Subcutaneous abdominal adipose tissue (tissue), 5 donors: Measurements from ENCODE around the gene DTL.

Source experiments
- H3K27ac ChIP-seq: one replicate; pipeline ENCODE4 v1.7.0; 2013; ENCODE audit warnings: low read depth, mild to moderate bottlenecking, inconsistent platforms, low read length, moderate library complexity
- H3K27me3 ChIP-seq, 5 donors: one replicate each; pipeline ENCODE4 v1.7.0; 2013; ENCODE audit warnings: low read length in 5 of 5, inconsistent platforms in 1 of 5; ENCODE audit not compliant: control insufficient read depth in 5 of 5, insufficient read depth in 4 of 5
- H3K36me3 ChIP-seq, 5 donors: one replicate each; pipeline ENCODE4 v1.7.0; 2013; ENCODE audit warnings: low read length in 5 of 5; ENCODE audit not compliant: control insufficient read depth in 5 of 5, insufficient read depth in 5 of 5
- H3K4me1 ChIP-seq, 5 donors: one replicate each; pipeline ENCODE4 v1.7.0; 2013; ENCODE audit warnings: low read length in 5 of 5, mild to moderate bottlenecking in 3 of 5, moderate library complexity in 1 of 5; ENCODE audit not compliant: control insufficient read depth in 5 of 5, insufficient read depth in 5 of 5
- H3K4me3 ChIP-seq, 5 donors: one replicate each; pipeline ENCODE4 v1.7.0; 2013; ENCODE audit warnings: low read length in 5 of 5, low read depth in 1 of 5
- H3K9ac ChIP-seq, 5 donors: one replicate each; pipeline ENCODE4 v1.7.0; 2013; ENCODE audit warnings: low read length in 5 of 5, mild to moderate bottlenecking in 4 of 5, moderate library complexity in 3 of 5
- H3K9me3 ChIP-seq, 5 donors: one replicate each; pipeline ENCODE4 v1.7.0; 2013; ENCODE audit warnings: low read length in 5 of 5; ENCODE audit not compliant: control insufficient read depth in 5 of 5
- donor health status: healthy.
- donor health status: healthy.
- donor health status: healthy.
- donor health status: healthy.
- donor health status: healthy.

Gene DTL

DNA sequence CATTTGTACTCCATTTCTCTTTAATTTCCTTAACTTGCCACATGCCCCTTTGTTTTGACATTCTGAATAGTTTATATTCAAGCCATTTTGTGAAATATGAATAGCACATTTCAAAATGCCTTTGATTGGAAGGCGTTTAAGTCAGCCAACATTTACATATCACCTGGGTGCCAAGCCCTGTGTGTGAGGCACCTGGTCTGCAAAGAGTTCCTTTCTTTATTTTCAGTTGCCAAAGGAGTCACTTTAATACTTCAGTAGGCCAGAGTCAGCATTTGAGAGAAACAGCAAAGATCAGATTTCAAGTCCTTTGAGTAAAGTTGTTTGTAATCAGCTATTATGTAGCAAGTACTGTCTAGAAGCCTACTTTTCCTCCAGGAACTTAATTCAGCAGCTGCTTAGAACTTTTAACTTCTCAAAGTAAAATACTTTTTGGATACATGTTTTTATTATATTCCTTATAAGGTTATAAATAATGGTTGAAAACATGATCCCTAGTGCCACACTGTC lies 70.8 kb downstream of the DTL start:
- Histone ChIP-seq H3K27me3 (no peaks in the 10 kb centered on the region), H3K9ac (no peak overlapping the region), H3K36me3 (no peaks in the 10 kb centered on the region), H3K4me1 (peaks cover 0 to 45% (median 28%) of the 10 kb centered on the region in 5 donors), H3K4me3 (no peak overlapping the region), H3K27ac (no peak overlapping the region), H3K9me3 (no peaks in the 10 kb centered on the region)

DNA sequence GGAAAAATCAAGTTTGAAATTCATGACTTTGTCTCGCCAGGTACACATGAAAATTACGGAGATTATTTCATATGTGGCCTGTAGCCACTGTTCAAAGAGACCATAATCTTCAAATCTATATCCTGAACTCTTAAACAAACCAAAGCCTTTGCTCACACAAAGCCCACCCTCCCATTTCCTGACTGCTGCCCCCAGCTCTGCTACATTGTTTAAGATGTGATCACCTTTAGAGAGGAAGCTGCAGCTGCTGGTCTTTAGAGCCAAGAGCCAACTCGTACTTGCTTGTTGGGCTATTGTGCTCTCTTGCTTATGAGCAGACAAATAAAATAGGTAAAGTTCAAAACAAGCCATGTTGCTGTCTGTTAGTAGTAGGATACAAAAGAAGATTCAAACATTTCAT lies 71.9 kb downstream of the DTL start:
- Histone ChIP-seq H3K36me3 (no peaks in the 10 kb centered on the region), H3K9me3 (no peaks in the 10 kb centered on the region), H3K4me3 (no peak overlapping the region), H3K27me3 (no peaks in the 10 kb centered on the region), H3K4me1 (peaks cover 0 to 45% (median 28%) of the 10 kb centered on the region in 5 donors), H3K27ac (no peak overlapping the region), H3K9ac (no peak overlapping the region)

DNA sequence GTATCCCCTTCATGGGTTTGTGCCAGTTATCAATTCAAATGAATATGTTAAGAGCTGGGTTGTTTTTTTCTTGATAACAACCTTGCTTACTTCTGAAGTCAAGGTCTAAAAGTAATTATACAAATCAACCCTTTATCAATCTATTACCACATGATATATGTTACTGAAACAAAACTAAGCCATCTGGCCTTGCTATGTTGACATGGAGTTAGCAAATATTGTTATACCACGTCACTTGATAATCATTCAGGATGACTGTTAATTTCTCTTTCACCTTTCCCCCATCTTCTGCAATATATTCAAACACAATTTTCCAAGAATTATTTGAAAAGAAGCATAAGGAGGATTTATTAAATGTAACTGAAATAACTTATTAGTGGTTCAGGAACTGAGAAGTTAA lies 72.6 kb downstream of the DTL start:
- H3K9ac ChIP-seq: no peak overlapping the region
- no peaks in the 10 kb centered on the region for H3K27me3 ChIP-seq
- H3K9me3 ChIP-seq: no peaks in the 10 kb centered on the region
- peaks cover 0 to 45% (median 28%) of the 10 kb centered on the region in 5 donors for H3K4me1 ChIP-seq
- H3K27ac ChIP-seq: no peak overlapping the region
- H3K4me3 ChIP-seq: no peak overlapping the region
- H3K36me3 ChIP-seq: no peaks in the 10 kb centered on the region

- no peaks in the 10 kb centered on the region for H3K9me3 ChIP-seq
- no peak overlapping the region for H3K4me3 ChIP-seq
- H3K4me1 ChIP-seq: peaks cover 0 to 45% (median 28%) of the 10 kb centered on the region in 5 donors
- no peak overlapping the region for H3K9ac ChIP-seq
- no peaks in the 10 kb centered on the region for H3K27me3 ChIP-seq
- H3K27ac ChIP-seq: no peak overlapping the region
- no peaks in the 10 kb centered on the region for H3K36me3 ChIP-seq
Measured at GRCh38 chr1:212108981-212109380, 73.4 kb downstream of the DTL start.

DNA sequence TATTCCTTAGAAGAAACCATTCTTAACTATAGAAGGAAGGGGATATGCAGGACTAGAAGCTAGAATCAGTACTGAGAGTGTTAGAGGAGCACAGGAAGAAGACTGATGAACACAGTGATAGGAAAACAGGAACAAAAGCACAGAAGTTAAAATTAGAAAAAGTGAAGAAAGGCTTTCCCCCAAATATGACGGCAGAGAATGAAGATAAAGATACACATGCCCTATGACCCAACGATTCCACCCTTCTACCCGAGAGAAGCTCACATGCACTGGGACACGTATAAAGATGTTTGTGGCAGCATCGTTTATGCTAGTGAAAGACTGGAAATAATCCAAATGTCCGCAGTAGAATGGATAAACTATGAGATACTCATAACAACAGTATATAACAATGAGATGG lies 74.2 kb downstream of the DTL start:
- no peak overlapping the region for H3K27ac ChIP-seq

DNA sequence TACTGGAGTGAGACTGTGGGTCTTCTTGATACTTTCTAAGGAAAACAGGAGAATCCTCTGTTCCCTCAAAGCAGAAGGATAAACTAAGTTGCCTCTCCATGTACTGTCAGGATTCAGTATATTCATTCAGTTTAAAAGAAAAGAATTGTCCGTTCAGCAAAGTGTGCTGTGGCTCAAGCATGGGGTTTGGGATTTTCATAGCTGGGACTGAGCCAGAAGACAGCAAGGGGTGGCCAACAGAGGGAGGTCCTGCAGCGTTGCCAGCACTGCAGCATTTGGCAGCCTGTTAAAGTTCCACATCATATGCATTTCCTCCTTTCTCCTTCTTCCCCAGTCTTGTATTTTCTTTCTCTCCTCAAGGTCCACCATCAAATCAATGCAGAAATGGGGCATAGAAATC lies 75.1 kb downstream of the DTL start:
- H3K27ac ChIP-seq: no peak overlapping the region
- H3K4me1 ChIP-seq: peaks cover 0 to 39% (median 19%) of the 10 kb centered on the region in 5 donors
- no peaks in the 10 kb centered on the region for H3K9me3 ChIP-seq
- H3K4me3 ChIP-seq: no peak overlapping the region
- H3K9ac ChIP-seq: no peak overlapping the region
- H3K27me3 ChIP-seq: no peaks in the 10 kb centered on the region
- H3K36me3 ChIP-seq: no peaks in the 10 kb centered on the region

More for the DNA sequence above, 74.2 kb downstream of the DTL start:
- Histone ChIP-seq H3K36me3 (no peaks in the 10 kb centered on the region), H3K4me1 (peaks cover 0 to 40% (median 22%) of the 10 kb centered on the region in 5 donors), H3K27me3 (no peaks in the 10 kb centered on the region), H3K4me3 (no peak overlapping the region), H3K9ac (no peak overlapping the region), H3K9me3 (no peaks in the 10 kb centered on the region)

GRCh38 chr1:212111536-212111935 lies 76.0 kb downstream of the DTL start:
- Histone ChIP-seq H3K4me3 (no peak overlapping the region), H3K4me1 (peaks cover 0 to 31% (median 12%) of the 10 kb centered on the region in 5 donors), H3K27ac (no peak overlapping the region), H3K9me3 (no peaks in the 10 kb centered on the region), H3K9ac (no peak overlapping the region), H3K36me3 (no peaks in the 10 kb centered on the region), H3K27me3 (no peaks in the 10 kb centered on the region)

- Histone ChIP-seq H3K4me3 (no peak overlapping the region), H3K36me3 (no peaks in the 10 kb centered on the region), H3K27me3 (no peaks in the 10 kb centered on the region), H3K9me3 (no peaks in the 10 kb centered on the region), H3K9ac (no peak overlapping the region), H3K27ac (no peak overlapping the region), H3K4me1 (peaks cover 0 to 17% (median 10%) of the 10 kb centered on the region in 5 donors)
Measured at GRCh38 chr1:212113706-212114105, 78.2 kb downstream of the DTL start.

DNA sequence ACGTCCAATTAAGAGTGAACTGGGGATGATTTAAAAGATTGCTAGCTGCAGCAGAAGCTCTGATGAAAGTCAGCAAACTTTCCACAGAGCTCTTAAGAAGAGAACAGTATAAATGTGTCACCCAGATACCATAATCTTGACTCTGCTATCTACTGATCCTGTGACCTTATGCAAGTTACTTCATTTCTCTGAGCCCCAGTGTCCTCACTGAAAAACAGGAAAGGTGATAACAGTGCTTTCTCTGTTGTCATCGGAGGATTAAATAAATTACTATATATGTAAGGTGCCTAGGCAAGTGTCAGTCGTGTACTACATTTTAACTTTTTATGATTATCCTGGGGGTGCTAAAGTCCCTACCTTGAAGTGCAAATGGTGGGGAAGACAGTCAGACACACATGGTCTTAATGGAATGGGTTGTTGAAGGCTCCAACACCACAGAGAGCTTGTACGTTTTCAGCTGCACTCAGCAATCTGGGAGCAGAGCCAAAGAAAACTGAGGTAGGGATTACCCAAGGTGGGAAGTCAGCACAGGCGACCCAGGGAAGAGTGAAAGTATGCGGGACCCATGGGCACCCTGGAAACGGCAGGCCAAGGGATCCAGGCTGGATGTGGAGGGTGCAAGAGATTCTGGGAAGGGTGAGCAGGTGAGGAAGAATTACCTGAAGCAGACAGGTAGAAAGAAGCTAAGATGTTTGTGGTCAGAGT lies 82.8 kb downstream of the DTL start:
- Histone ChIP-seq H3K4me1 (no peaks in the 10 kb centered on the region), H3K27ac (no peak overlapping the region), H3K36me3 (no peaks in the 10 kb centered on the region), H3K4me3 (no peak overlapping the region), H3K27me3 (no peaks in the 10 kb centered on the region), H3K9me3 (no peaks in the 10 kb centered on the region), H3K9ac (no peak overlapping the region)

DNA sequence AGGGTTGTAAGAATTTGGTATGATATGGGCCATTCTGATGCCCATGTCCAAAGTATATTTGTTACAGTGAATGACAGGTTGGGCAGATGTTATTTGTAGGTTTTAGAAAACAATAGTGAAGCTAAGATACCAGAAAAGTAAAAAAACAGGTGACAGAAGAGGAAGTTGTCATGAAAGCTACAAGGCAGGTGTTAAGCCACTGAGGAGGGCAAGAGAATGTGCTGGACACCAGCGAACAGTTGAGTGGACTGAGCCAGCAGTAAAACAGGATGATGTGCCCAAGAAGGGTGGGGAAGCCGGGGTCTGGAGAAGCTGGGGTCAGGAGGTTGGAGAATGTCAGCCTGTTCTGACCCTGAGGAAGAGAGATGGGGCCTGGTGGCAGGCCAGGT lies 83.3 kb downstream of the DTL start:
- Histone ChIP-seq H3K4me3 (no peak overlapping the region), H3K4me1 (no peaks in the 10 kb centered on the region), H3K27ac (no peak overlapping the region), H3K36me3 (no peaks in the 10 kb centered on the region), H3K9me3 (no peaks in the 10 kb centered on the region), H3K27me3 (no peaks in the 10 kb centered on the region), H3K9ac (no peak overlapping the region)
